AG09319 (cell line): ENCODE data around the gene STATH.
"Not testable (repeated sequence)": the region's sequence is repeated elsewhere in the genome, so short reads cannot be mapped to it uniquely, and the experiment has no call there.

Source experiments
- DNase-seq: peaks from one replicate; pipeline ENCODE4 v3.0.0-alpha.2; 2010; ENCODE audit warnings: low read depth; ENCODE audit errors: extremely low read depth
- CTCF ChIP-seq: IDR thresholded peaks from 2 replicates; pipeline ENCODE4 v1.5.1; 2011; ENCODE audit warnings: low read depth, mild to moderate bottlenecking, inconsistent platforms, low read length, moderate library complexity

The STATH gene

GRCh38 chr4:70008771-70009170, 13.0 kb downstream of the STATH start:
- DNase-seq, result no peak
- TF ChIP-seq CTCF, result no peak

GRCh38 chr4:70019006-70019405, 23.2 kb downstream of the STATH start:
- DNase-seq, result not testable (repeated sequence)

GRCh38 chr4:70023218-70023617, 27.5 kb downstream of the STATH start:
- TF ChIP-seq CTCF, result no peak
- no peak for DNase-seq

- no peak for TF ChIP-seq CTCF
- DNase-seq, result no peak
Observed at GRCh38 chr4:70027011-70027410, 31.2 kb downstream of the STATH start.

GRCh38 chr4:70028159-70028558, 32.4 kb downstream of the STATH start, which contains the start of gene HTN3:
Gene HTN3, plus strand, starts transcription at chr4:70028459. Its CDS starts 2,282 bp downstream, at chr4:70030741.
- DNase-seq, result not testable (repeated sequence)

- not testable (repeated sequence) for DNase-seq
Observed at GRCh38 chr4:70037559-70037958, 41.8 kb downstream of the STATH start.

- DNase-seq, result not testable (repeated sequence)
Observed at GRCh38 chr4:70039928-70040327, 44.2 kb downstream of the STATH start.

- DNase-seq, result no peak
- TF ChIP-seq CTCF, result no peak
Observed at GRCh38 chr4:70041652-70042286, 46.0 kb downstream of the STATH start.

- DNase-seq, result not testable (repeated sequence)
Observed at GRCh38 chr4:70050138-70050537, 54.4 kb downstream of the STATH start, which contains the start of gene HTN1. Gene HTN1, plus strand, starts transcription at chr4:70050438. Its CDS starts 2,639 bp downstream, at chr4:70053077.
